Upper lobe of left lung (tissue), 4 donors: Measurements from ENCODE around the gene CAST.

Source experiments
- POLR2A ChIP-seq, 4 donors: fragments of 450-650 bp; IDR thresholded peaks; one replicate each; pipeline ENCODE4 v1.5.1; 2016 to 2017; ENCODE audit warnings: antibody characterized with exemption in 4 of 4, mild to moderate bottlenecking in 2 of 4
- TF ChIP-seq, protein P1 (sequence below), 6 experiments: fragments of 450-650 bp in 4 of 6; fragments of 200-600 bp in 2 of 6; sonication (generic) in 2 of 6; IDR thresholded peaks; one replicate each; pipeline ENCODE4 v1.5.1; 2016 to 2019; ENCODE audit warnings: antibody characterized with exemption in 6 of 6

DNA sequence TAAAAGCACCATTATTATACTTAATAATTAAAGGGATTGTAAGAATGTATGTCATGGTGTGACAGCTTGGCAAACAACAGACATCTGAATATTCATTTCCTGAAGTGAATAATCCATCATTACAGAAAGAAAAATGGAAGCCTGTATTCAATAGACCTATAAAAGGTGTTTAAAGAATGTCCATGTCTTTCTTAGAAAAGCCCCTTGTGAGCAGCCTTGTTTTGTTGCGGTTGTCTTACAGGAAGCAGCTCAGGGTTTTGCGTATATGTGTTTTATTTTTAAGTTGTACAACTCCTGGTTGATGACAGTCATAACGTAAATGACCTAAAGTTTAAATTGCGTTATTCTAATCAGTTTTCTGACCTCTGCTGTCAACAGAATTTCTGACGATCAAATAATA lies 53.8 kb downstream of the CAST start:
- TF ChIP-seq, protein P1, sequence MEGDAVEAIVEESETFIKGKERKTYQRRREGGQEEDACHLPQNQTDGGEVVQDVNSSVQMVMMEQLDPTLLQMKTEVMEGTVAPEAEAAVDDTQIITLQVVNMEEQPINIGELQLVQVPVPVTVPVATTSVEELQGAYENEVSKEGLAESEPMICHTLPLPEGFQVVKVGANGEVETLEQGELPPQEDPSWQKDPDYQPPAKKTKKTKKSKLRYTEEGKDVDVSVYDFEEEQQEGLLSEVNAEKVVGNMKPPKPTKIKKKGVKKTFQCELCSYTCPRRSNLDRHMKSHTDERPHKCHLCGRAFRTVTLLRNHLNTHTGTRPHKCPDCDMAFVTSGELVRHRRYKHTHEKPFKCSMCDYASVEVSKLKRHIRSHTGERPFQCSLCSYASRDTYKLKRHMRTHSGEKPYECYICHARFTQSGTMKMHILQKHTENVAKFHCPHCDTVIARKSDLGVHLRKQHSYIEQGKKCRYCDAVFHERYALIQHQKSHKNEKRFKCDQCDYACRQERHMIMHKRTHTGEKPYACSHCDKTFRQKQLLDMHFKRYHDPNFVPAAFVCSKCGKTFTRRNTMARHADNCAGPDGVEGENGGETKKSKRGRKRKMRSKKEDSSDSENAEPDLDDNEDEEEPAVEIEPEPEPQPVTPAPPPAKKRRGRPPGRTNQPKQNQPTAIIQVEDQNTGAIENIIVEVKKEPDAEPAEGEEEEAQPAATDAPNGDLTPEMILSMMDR (IDR thresholded peaks at IDR 0.05), result no peak
- TF ChIP-seq POLR2A (IDR thresholded peaks at IDR 0.05), result no peak
